B cell (primary cell): ENCODE data around the gene FAM227A. TPM values are rescaled to one million over a fixed set of nuclear protein-coding genes. Genes with fewer than 3 reads are reported as not detected.

Experiments
- ATAC-seq: fragments of 200-7000 bp; cut with Tn5 transposase; one replicate; pipeline ENCODE4 v1.10.0; 2021; ENCODE audit warnings: low read depth, mild to moderate bottlenecking, moderate number of reproducible peaks, moderate library complexity
- CTCF ChIA-PET: fragments of 350-600 bp; sonication (Branson Sonifier 250); formaldehyde crosslinking; loops from one replicate; lab custom pipeline; 2021; ENCODE audit warnings: antibody characterized with exemption, inconsistent platforms; lab: Charles Lee
- POLR2A ChIA-PET: fragments of 350-600 bp; sonication (Branson Sonifier 250); formaldehyde crosslinking; loops from one replicate; lab custom pipeline; 2021; ENCODE audit warnings: antibody characterized with exemption; lab: Charles Lee
- DNase-seq: peaks from one replicate; pipeline ENCODE4 v3.0.0; 2013
- H2AFZ ChIP-seq: 2 replicates; pipeline ENCODE4 v1.6.1; 2012; ENCODE audit warnings: mild to moderate bottlenecking, low read depth, low read length; ENCODE audit not compliant: insufficient read depth, poor library complexity, severe bottlenecking
- H3K27ac ChIP-seq, 2 donors: 1 replicate in 1 of 2; 2 replicates in 1 of 2; pipeline ENCODE4 v1.5.1; 2012 to 2013; ENCODE audit warnings: low read length in 2 of 2, mild to moderate bottlenecking in 2 of 2, moderate library complexity in 1 of 2
- H3K27me3 ChIP-seq, 4 experiments: fragments of 200-600 bp in 1 of 4; sonication (generic) in 1 of 4; replicated peaks in 1 of 4; 1 replicate in 2 of 4; 2 replicates in 2 of 4; pipeline versions ENCODE4 v1.6.1 to v1.7.0; 2013 to 2016; ENCODE audit warnings: low read length in 3 of 4, mild to moderate bottlenecking in 2 of 4, mixed read lengths in 1 of 4, moderate library complexity in 1 of 4; ENCODE audit not compliant: insufficient read depth in 4 of 4, control insufficient read depth in 3 of 4; ENCODE audit errors: control extremely low read depth in 1 of 4
- H3K36me3 ChIP-seq, 2 experiments: replicated peaks in 1 of 2; 1 replicate in 1 of 2; 2 replicates in 1 of 2; pipeline versions ENCODE4 v1.6.1 to v1.7.1; 2013; ENCODE audit warnings: low read length in 1 of 2; ENCODE audit not compliant: insufficient read depth in 2 of 2, control insufficient read depth in 1 of 2; ENCODE audit errors: control extremely low read depth in 1 of 2, extremely low read depth in 1 of 2
- H3K4me1 ChIP-seq, 2 donors: fragments of 200-600 bp in 1 of 2; sonication (generic) in 1 of 2; 1 replicate in 1 of 2; 2 replicates in 1 of 2; pipeline versions ENCODE4 v1.5.1 to v1.6.1; 2013 to 2017; ENCODE audit warnings: low read length in 2 of 2; ENCODE audit not compliant: control insufficient read depth in 2 of 2, insufficient read depth in 2 of 2
- H3K4me2 ChIP-seq: replicated peaks from 2 replicates; pipeline ENCODE3; 2012; ENCODE audit warnings: mild to moderate bottlenecking, low read depth, low read length; ENCODE audit not compliant: poor library complexity, severe bottlenecking
- H3K4me3 ChIP-seq, 5 experiments: fragments of 200-600 bp in 1 of 5; sonication (generic) in 1 of 5; 1 replicate in 3 of 5; 2 replicates in 2 of 5; pipeline versions ENCODE4 v1.5.1 to v1.7.0; 2011 to 2016; ENCODE audit warnings: low read length in 4 of 5, mild to moderate bottlenecking in 4 of 5, low read depth in 2 of 5, control low read depth in 1 of 5, moderate library complexity in 1 of 5; ENCODE audit not compliant: insufficient read depth in 1 of 5; ENCODE audit errors: control extremely low read depth in 1 of 5, extremely low read depth in 1 of 5
- H3K79me2 ChIP-seq: fragments of 200-600 bp; sonication (generic); one replicate; pipeline ENCODE4 v1.6.0; 2016; ENCODE audit warnings: low read length; ENCODE audit not compliant: control insufficient read depth, insufficient read depth
- H3K9ac ChIP-seq: fragments of 200-600 bp; sonication (generic); 2 replicates; pipeline ENCODE4 v1.6.1; 2017; ENCODE audit warnings: mild to moderate bottlenecking, low read length, moderate library complexity
- H3K9me3 ChIP-seq, 3 donors: one replicate each; pipeline versions ENCODE4 v1.6.1 to v1.7.1; 2013; ENCODE audit warnings: low read length in 2 of 3; ENCODE audit not compliant: control insufficient read depth in 2 of 3, insufficient read depth in 1 of 3; ENCODE audit errors: control extremely low read depth in 1 of 3
- H4K20me1 ChIP-seq: 2 replicates; pipeline ENCODE4 v1.6.0; 2012; ENCODE audit warnings: mild to moderate bottlenecking, low read length; ENCODE audit not compliant: insufficient read depth, control insufficient read depth, poor library complexity, severe bottlenecking
- H3K27ac Mint-ChIP-seq: one replicate; pipeline ENCODE4 v1.8.0; 2021; ENCODE audit warnings: mixed read lengths
- H3K27me3 Mint-ChIP-seq: one replicate; pipeline ENCODE4 v1.8.0; 2021; ENCODE audit warnings: mixed read lengths
- H3K4me1 Mint-ChIP-seq: one replicate; pipeline ENCODE4 v1.8.0; 2021; ENCODE audit warnings: mixed read lengths
- H3K4me3 Mint-ChIP-seq: one replicate; pipeline ENCODE4 v1.8.0; 2021; ENCODE audit warnings: mixed read lengths
- H3K9me3 Mint-ChIP-seq: one replicate; pipeline ENCODE4 v1.8.0; 2022; ENCODE audit warnings: mixed read lengths; ENCODE audit not compliant: insufficient read depth
- EZH2 ChIP-seq: IDR thresholded peaks from 2 replicates; pipeline ENCODE4 v1.6.1; 2012; ENCODE audit warnings: borderline replicate concordance, low read depth, mild to moderate bottlenecking, moderate library complexity, low read length; ENCODE audit not compliant: insufficient read depth, poor library complexity, severe bottlenecking
- WGBS: methylation state at CpG from one replicate; pipeline ENCODE4 v1.1.5; 2013; ENCODE audit warnings: missing lambda C conversion rate; ENCODE audit not compliant: insufficient coverage; 5-methylcytosine and 5-hydroxymethylcytosine counted together
- intact Hi-C: fragments of 100-400 bp; cut with micrococcal nuclease; formaldehyde crosslinking; loops from one replicate; pipeline ENCODE4 v1.10.0; 2022
- polyA plus RNA-seq: library from polyadenylated mRNA; depleted of rRNA; stranded (reverse); fragments of >200 nt; gene quantifications from 2 replicates; pipeline ENCODE4 v1.2.3, GENCODE V29; 2012
- total RNA-seq, 2 donors: library from RNA; stranded (reverse); fragments of 120-200 nt in 1 of 2; gene quantifications; 1 replicate in 1 of 2; 2 replicates in 1 of 2; pipeline versions ENCODE4 v1.2.3 to v1.2.4, GENCODE V29; 2013 to 2022
- TF ChIP-seq, protein P1 (sequence below): fragments of 200-600 bp; IDR thresholded peaks from one replicate; pipeline ENCODE4 v1.8.0; 2022; ENCODE audit warnings: antibody characterized with exemption, mild to moderate bottlenecking

The FAM227A gene
- total and polyA plus RNA-seq, 2 donors (not counting 1 experiment from before 2014, with no cell fraction given), result 0.04 to 0.57 TPM

DNA sequence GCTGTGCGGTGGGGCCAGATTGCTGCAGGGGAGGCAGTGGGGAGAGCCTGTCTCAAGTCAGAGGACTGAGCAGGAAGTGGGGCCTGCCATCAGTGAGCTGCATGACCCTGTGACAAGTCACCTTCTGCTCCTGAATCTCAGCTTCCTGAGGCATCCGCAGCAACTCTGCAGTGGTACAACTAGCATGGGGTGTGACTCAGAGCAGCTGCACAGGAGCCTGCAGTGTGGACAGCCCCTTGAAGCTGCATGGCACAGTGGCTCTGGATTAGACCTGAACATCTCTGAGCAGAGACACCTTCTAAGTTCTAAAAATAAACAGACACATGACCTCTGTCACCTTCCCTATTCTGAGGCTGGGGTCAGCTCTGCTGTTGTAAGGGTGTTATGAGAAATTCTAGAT lies 18.0 kb downstream of the FAM227A start:
- Histone ChIP-seq H4K20me1 (no peaks in the 10 kb centered on the region), H3K4me3 (no peak overlapping the region), H3K4me1 (no peaks in the 10 kb centered on the region), H3K27ac (no peak overlapping the region), H3K9me3 (no peaks in the 10 kb centered on the region), H3K4me2 (no peak overlapping the region), H3K9ac (no peak overlapping the region), H2AFZ (no peak overlapping the region), H3K36me3 (no peaks in the 10 kb centered on the region), H3K27me3 (no peaks in the 10 kb centered on the region), H3K79me2 (no peaks in the 10 kb centered on the region)
- intact Hi-C loops, result no loop called here
- no peak overlapping the region for H3K4me3 Mint-ChIP-seq
- no peak for TF ChIP-seq EZH2
- TF ChIP-seq, protein P1, sequence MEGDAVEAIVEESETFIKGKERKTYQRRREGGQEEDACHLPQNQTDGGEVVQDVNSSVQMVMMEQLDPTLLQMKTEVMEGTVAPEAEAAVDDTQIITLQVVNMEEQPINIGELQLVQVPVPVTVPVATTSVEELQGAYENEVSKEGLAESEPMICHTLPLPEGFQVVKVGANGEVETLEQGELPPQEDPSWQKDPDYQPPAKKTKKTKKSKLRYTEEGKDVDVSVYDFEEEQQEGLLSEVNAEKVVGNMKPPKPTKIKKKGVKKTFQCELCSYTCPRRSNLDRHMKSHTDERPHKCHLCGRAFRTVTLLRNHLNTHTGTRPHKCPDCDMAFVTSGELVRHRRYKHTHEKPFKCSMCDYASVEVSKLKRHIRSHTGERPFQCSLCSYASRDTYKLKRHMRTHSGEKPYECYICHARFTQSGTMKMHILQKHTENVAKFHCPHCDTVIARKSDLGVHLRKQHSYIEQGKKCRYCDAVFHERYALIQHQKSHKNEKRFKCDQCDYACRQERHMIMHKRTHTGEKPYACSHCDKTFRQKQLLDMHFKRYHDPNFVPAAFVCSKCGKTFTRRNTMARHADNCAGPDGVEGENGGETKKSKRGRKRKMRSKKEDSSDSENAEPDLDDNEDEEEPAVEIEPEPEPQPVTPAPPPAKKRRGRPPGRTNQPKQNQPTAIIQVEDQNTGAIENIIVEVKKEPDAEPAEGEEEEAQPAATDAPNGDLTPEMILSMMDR, result no peak
- 96% methylated on average over 2 of the region's 2 CpGs for WGBS
- H3K27me3 Mint-ChIP-seq, result peaks cover 13% of the 10 kb centered on the region
- DNase-seq (no peak), ATAC-seq (no peak)
- H3K9me3 Mint-ChIP-seq, result no peaks in the 10 kb centered on the region
- no peak overlapping the region for H3K27ac Mint-ChIP-seq
- no peaks in the 10 kb centered on the region for H3K4me1 Mint-ChIP-seq
- ChIA-PET POLR2A (no interaction called here), CTCF (no interaction called here)

GRCh38 chr22:38632528-38632927 lies 23.7 kb downstream of the FAM227A start:
- Histone ChIP-seq H3K4me2 (no peak overlapping the region), H3K27ac (no peak overlapping the region), H3K27me3 (no peaks in the 10 kb centered on the region), H3K4me3 (no peak overlapping the region), H3K4me1 (no peaks in the 10 kb centered on the region), H3K9me3 (no peaks in the 10 kb centered on the region), H3K36me3 (no peaks in the 10 kb centered on the region), H3K79me2 (no peaks in the 10 kb centered on the region), H4K20me1 (no peaks in the 10 kb centered on the region), H2AFZ (no peak overlapping the region), H3K9ac (no peak overlapping the region)
- no peak overlapping the region for H3K4me3 Mint-ChIP-seq
- 100% methylated on average over 2 of the region's 3 CpGs for WGBS
- no peaks in the 10 kb centered on the region for H3K4me1 Mint-ChIP-seq
- H3K27me3 Mint-ChIP-seq, result peaks cover 17% of the 10 kb centered on the region
- POLR2A ChIA-PET, result no interaction called here
- TF ChIP-seq, protein P1, result no peak
- no peak for TF ChIP-seq EZH2
- H3K27ac Mint-ChIP-seq, result no peak overlapping the region
- intact Hi-C loops, result no loop called here
- DNase-seq (no peak), ATAC-seq (no peak)
- CTCF ChIA-PET, result no interaction called here
- H3K9me3 Mint-ChIP-seq, result no peaks in the 10 kb centered on the region
